ENCODE results near the gene NEK11. TPM values are rescaled to one million over a fixed set of nuclear protein-coding genes. Genes with fewer than 3 reads are reported as not detected.

Gene NEK11
- total RNA-seq, 1 experiment from 2014 or later, result 6.3 TPM

DNA sequence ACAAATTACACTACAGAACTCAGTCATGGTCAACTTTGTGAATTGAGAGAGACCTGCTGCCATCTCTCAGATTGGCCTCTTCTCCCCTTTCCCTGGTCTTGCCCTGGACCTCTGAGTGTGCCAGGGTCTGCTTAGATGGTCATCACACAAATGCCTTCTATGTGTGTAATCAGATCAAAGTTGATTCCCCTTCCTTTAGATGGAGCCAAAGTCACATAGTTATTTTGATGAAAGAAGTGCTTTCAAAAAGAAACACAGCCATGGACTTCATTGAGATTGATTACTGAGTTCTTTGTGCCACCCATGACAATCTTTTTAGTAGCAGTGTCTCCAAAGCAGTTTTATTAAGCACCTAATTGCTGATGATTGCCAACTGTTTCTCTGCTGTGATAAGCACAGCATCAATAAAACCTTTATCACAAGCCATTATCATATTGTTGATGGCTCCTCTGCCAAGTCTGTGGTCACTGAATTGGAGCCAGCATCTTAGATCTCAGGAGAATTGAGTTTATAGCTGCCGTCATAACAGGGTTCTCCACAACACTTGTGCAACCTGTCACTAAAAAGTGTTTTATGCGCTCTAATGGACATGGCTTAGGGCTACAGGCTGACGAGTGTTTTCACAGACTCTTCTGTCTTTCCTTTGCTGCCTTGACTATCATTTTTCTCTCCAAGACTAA, 205.2 kb downstream of the NEK11 start:
- H3K36me3 ChIP-seq, result no peaks in the 10 kb centered on the region
- DNase-seq (ENCODE audit: low read depth in 1 of 2, low spot score in 2 of 2), result no peak
- no peaks in the 10 kb centered on the region for H3K9me3 ChIP-seq (replicated peaks)
- H3K27ac ChIP-seq, result no peak overlapping the region
- H3K27me3 ChIP-seq (replicated peaks), result no peaks in the 10 kb centered on the region
- H3K4me1 ChIP-seq (replicated peaks), result no peaks in the 10 kb centered on the region
- no peak overlapping the region for H3K4me3 ChIP-seq

DNA sequence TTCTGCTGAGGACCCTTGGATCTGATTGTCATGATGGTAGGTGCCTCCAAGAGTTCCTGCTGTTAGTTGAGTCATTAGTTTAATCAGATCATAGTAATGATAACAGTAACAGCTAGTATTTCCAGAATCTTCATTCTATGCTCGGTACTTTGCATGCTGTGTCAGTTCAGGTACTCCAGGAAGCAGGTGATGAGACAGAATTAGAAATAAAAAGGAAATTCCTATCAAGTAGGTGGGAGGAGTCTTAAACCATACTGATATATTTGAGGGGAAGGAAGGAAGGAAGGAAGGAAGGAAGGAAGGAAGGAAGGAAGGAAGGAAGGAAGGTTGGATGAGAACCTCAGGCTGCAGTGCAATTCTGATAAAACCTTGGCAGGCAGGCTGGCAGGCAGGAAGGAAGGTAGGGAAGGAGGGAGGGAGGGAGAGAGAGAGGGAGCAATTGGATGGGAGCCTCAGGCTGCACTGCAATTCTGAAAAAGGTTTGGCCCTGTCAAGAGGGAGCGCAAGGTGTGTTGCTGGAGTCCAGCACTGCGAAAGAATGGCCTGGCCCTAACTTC, 206.1 kb downstream of the NEK11 start:
- Histone ChIP-seq H3K36me3 (no peaks in the 10 kb centered on the region), H3K4me1 (replicated peaks) (no peaks in the 10 kb centered on the region), H3K4me3 (no peak overlapping the region), H3K27ac (no peak overlapping the region), H3K9me3 (replicated peaks) (no peaks in the 10 kb centered on the region), H3K27me3 (replicated peaks) (no peaks in the 10 kb centered on the region)
- no peak for DNase-seq (ENCODE audit: low read depth in 1 of 2, low spot score in 2 of 2)

- Histone ChIP-seq H3K27ac (no peak overlapping the region), H3K9me3 (replicated peaks) (no peaks in the 10 kb centered on the region), H3K27me3 (replicated peaks) (no peaks in the 10 kb centered on the region), H3K4me3 (no peak overlapping the region), H3K36me3 (no peaks in the 10 kb centered on the region), H3K4me1 (replicated peaks) (no peaks in the 10 kb centered on the region)
- DNase-seq (ENCODE audit: low read depth in 1 of 2, low spot score in 2 of 2), result no peak
These were observed 207.4 kb downstream of the NEK11 start for GRCh38 chr3:131233900-131234668.

- no peak for DNase-seq (ENCODE audit: low read depth in 1 of 2, low spot score in 2 of 2)
- H3K36me3 ChIP-seq, result no peaks in the 10 kb centered on the region
- no peaks in the 10 kb centered on the region for H3K27me3 ChIP-seq (replicated peaks)
- no peak overlapping the region for H3K4me3 ChIP-seq
- H3K9me3 ChIP-seq (replicated peaks), result no peaks in the 10 kb centered on the region
- no peak overlapping the region for H3K27ac ChIP-seq
- H3K4me1 ChIP-seq (replicated peaks), result no peaks in the 10 kb centered on the region
These were observed 209.7 kb downstream of the NEK11 start for GRCh38 chr3:131236421-131236820.

DNA sequence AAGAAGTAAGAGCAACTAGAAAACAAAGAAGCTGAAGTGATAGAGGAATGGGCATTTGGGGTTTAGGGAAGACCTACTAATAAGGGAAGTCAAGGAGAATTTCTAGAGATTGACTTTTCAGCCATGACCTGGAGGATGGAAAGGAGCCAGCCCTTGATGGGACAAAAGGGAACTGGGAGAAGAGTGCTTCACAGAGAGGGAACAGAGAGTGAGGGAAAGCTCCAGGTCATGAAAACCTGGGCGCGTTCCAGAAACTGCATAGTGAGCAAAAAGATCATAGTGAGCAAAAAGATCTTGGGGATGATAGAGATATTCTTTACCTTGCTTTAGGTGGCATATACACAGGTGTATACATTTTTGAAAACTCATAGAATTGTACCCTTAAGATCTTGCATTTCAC, 211.8 kb downstream of the NEK11 start:
- DNase-seq (ENCODE audit: low read depth in 1 of 2, low spot score in 2 of 2), result no peak
- Histone ChIP-seq H3K36me3 (no peaks in the 10 kb centered on the region), H3K27ac (no peak overlapping the region), H3K4me3 (no peak overlapping the region), H3K4me1 (replicated peaks) (no peaks in the 10 kb centered on the region), H3K27me3 (replicated peaks) (no peaks in the 10 kb centered on the region), H3K9me3 (replicated peaks) (no peaks in the 10 kb centered on the region)

DNA sequence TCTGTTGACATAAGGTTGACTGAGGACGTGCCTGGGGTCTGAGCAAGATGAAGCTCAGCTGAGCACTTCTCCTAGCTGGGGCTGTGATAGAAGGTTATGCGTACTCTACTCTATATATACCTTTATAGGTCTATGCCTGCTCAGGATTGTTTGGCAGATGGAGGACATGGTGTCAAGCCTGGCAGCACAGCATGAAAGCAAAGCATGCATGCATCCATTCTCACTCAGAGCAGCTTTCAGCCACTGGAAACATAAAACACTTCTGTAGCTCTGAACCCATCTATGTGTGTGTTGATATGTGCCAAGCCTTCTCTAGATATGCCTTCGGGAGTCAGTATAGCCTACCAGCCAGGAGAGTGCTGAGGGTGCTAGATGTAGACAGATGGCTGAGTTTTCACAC, 212.6 kb downstream of the NEK11 start:
- H3K27ac ChIP-seq, result no peak overlapping the region
- H3K36me3 ChIP-seq, result no peaks in the 10 kb centered on the region
- H3K9me3 ChIP-seq (replicated peaks), result no peaks in the 10 kb centered on the region
- no peak overlapping the region for H3K4me3 ChIP-seq
- no peaks in the 10 kb centered on the region for H3K27me3 ChIP-seq (replicated peaks)
- H3K4me1 ChIP-seq (replicated peaks), result no peaks in the 10 kb centered on the region
- DNase-seq (ENCODE audit: low read depth in 1 of 2, low spot score in 2 of 2), result no peak

DNA sequence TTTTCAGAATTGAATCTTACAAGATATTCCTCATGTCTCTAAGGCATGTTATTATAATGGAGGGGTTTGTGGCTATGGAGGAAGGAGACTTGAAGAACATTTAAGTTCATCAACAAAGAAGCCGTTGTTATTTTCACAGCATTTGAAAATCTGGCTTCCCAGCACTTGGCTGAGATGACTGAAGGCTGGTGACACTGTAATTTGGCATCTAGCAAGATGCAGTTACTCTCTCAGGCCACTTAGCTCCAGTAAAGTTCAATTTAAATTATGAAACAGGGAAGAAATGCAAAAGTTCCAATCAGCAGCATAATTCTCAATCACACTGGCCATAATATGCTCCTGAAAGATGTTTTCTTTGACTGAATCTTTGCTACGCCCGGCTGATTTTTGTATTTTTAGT, 215.5 kb downstream of the NEK11 start:
- Histone ChIP-seq H3K27ac (no peak overlapping the region), H3K9me3 (replicated peaks) (no peaks in the 10 kb centered on the region), H3K36me3 (no peaks in the 10 kb centered on the region), H3K27me3 (replicated peaks) (no peaks in the 10 kb centered on the region), H3K4me3 (no peak overlapping the region), H3K4me1 (replicated peaks) (no peaks in the 10 kb centered on the region)
- no peak for DNase-seq (ENCODE audit: low read depth in 1 of 2, low spot score in 2 of 2)

GRCh38 chr3:131250466-131250865, 223.8 kb downstream of the NEK11 start:
- H3K36me3 ChIP-seq, result no peaks in the 10 kb centered on the region
- no peaks in the 10 kb centered on the region for H3K4me1 ChIP-seq (replicated peaks)
- DNase-seq (ENCODE audit: low read depth in 1 of 2, low spot score in 2 of 2), result no peak
- H3K27ac ChIP-seq, result no peak overlapping the region
- no peak overlapping the region for H3K4me3 ChIP-seq
- no peaks in the 10 kb centered on the region for H3K27me3 ChIP-seq (replicated peaks)
- no peaks in the 10 kb centered on the region; the same call in 1 of the 2 replicates for H3K9me3 ChIP-seq (replicated peaks)

DNA sequence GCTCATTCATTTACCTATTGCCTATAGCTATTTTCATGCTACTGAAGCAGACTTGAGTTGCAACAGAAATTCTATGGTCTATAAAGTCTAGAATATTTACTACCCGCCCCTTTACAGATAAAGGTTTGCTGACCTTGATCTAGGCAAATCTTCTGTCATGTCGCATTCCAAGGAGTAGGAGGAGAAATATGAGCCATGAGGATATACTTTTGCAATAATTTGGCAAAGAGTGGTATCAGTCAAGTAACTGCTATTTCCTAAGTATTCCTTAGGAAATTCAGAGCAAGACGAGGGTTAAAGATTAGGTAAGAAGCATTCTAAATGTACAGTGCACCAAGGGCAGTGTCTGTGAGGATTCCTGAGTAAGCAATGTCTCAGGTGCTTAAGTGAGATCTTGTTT, 233.8 kb downstream of the NEK11 start:
- no peaks in the 10 kb centered on the region for H3K9me3 ChIP-seq (replicated peaks)
- H3K4me1 ChIP-seq (replicated peaks), result no peaks in the 10 kb centered on the region
- H3K27ac ChIP-seq, result no peak overlapping the region
- H3K27me3 ChIP-seq (replicated peaks), result no peaks in the 10 kb centered on the region
- DNase-seq (ENCODE audit: low read depth in 1 of 2, low spot score in 2 of 2), result no peak
- no peaks in the 10 kb centered on the region for H3K36me3 ChIP-seq
- no peak overlapping the region for H3K4me3 ChIP-seq

DNA sequence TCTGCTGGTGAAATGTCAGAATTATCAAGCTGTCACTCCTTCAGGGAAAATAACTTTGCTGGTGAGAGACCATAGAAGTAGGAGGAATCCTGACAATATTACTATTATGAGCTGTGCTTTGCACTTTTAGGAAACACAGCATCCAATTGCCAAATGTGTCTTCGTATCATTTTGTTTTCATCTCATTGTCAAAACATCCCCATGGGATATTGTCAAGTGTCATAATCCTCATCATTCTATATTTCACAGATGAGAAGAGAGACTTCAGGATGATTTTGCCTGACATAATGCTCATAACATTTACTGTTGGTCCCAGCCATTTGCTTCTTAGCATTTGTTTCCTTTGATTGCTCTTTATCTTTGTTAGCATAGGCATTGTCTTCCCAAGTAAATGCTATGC, 234.4 kb downstream of the NEK11 start:
- no peaks in the 10 kb centered on the region for H3K9me3 ChIP-seq (replicated peaks)
- DNase-seq (ENCODE audit: low read depth in 1 of 2, low spot score in 2 of 2), result no peak

DNA sequence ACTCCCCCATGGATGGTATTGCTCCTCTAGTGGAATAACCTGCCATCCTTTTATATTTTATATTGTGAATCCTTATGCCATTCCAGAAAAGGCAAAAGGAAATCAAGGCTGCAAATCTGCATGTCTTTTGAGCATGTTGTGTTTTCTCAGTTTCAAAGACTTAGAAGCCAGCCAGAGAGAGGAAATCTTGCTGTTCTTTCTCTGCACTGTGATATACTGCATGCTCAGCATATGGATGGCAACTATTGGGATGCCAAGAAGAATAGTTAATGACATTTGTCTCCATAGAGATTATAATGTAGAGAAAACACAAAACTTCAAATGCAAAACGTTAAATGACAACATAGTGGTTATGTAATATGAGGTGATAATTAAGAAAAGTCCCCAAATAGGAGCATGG, 248.9 kb downstream of the NEK11 start:
- DNase-seq (ENCODE audit: low read depth in 1 of 2, low spot score in 2 of 2), result no peak
- no peaks in the 10 kb centered on the region for H3K36me3 ChIP-seq
- H3K27me3 ChIP-seq (replicated peaks), result no peaks in the 10 kb centered on the region
- no peak overlapping the region for H3K4me3 ChIP-seq
- H3K4me1 ChIP-seq (replicated peaks), result no peaks in the 10 kb centered on the region
- no peak overlapping the region for H3K27ac ChIP-seq
- H3K9me3 ChIP-seq (replicated peaks), result no peaks in the 10 kb centered on the region

More for the DNA sequence above, 234.4 kb downstream of the NEK11 start:
- Histone ChIP-seq H3K36me3 (no peaks in the 10 kb centered on the region), H3K27ac (no peak overlapping the region), H3K27me3 (replicated peaks) (no peaks in the 10 kb centered on the region), H3K4me3 (no peak overlapping the region), H3K4me1 (replicated peaks) (no peaks in the 10 kb centered on the region)

- peak in 1 of 2 experiments; percentile 2 for DNase-seq (ENCODE audit: low read depth in 1 of 2, low spot score in 2 of 2)
- no peak overlapping the region for H3K27ac ChIP-seq
- H3K27me3 ChIP-seq (replicated peaks), result no peaks in the 10 kb centered on the region
- no peaks in the 10 kb centered on the region for H3K36me3 ChIP-seq
- no peaks in the 10 kb centered on the region for H3K4me1 ChIP-seq (replicated peaks)
- H3K9me3 ChIP-seq (replicated peaks), result no peaks in the 10 kb centered on the region
- no peak overlapping the region for H3K4me3 ChIP-seq
These were observed 251.3 kb downstream of the NEK11 start for GRCh38 chr3:131277836-131278497.

DNA sequence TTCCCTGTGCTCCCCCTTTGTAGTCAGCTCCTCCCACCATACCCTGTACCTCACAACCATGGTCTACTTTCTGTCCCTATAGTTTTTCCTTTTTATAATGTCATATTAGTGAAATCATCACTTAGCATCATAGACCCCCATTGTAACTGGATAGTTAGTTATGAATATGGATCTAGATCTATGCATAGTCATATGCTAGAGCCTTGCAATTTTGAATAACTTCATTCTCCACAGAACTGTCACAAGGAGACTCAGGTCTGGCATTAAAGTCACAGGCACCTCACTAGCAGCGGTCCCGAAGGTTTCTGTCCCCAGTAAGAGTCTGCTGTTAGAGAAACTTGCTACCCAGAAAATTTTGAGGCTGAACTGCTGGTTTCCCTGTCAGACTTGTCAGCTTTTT, 252.9 kb downstream of the NEK11 start:
- H3K36me3 ChIP-seq, result no peaks in the 10 kb centered on the region
- H3K27me3 ChIP-seq (replicated peaks), result no peaks in the 10 kb centered on the region
- no peak overlapping the region for H3K27ac ChIP-seq
- no peaks in the 10 kb centered on the region for H3K4me1 ChIP-seq (replicated peaks)
- H3K9me3 ChIP-seq (replicated peaks), result no peaks in the 10 kb centered on the region
- no peak for DNase-seq (ENCODE audit: low read depth in 1 of 2, low spot score in 2 of 2)
- no peak overlapping the region for H3K4me3 ChIP-seq

GRCh38 chr3:131282379-131282778, 255.7 kb downstream of the NEK11 start:
- DNase-seq (ENCODE audit: low read depth in 1 of 2, low spot score in 2 of 2), result no peak
- Histone ChIP-seq H3K36me3 (no peaks in the 10 kb centered on the region), H3K27ac (no peak overlapping the region), H3K4me3 (no peak overlapping the region), H3K9me3 (replicated peaks) (no peaks in the 10 kb centered on the region), H3K27me3 (replicated peaks) (no peaks in the 10 kb centered on the region), H3K4me1 (replicated peaks) (no peaks in the 10 kb centered on the region)
